KOPT-K1 (cell line): ENCODE data around the gene PLPP4.

Experiments used
- H3K27ac ChIP-seq: fragments of 200-600 bp; sonication (generic); 2 replicates; pipeline ENCODE4 v1.5.1; 2016; ENCODE audit warnings: antibody characterized with exemption, mild to moderate bottlenecking, low read depth, low read length; ENCODE audit not compliant: poor library complexity, severe bottlenecking
- H3K36me3 ChIP-seq: fragments of 200-600 bp; sonication (generic); 2 replicates; pipeline ENCODE4 v1.5.1; 2017; ENCODE audit warnings: antibody characterized with exemption, mild to moderate bottlenecking, low read length, moderate library complexity; ENCODE audit not compliant: insufficient read depth
- H3K9me3 ChIP-seq: fragments of 200-600 bp; sonication (generic); 2 replicates; pipeline ENCODE4 v1.5.1; 2017; ENCODE audit warnings: antibody characterized with exemption, low read length, mild to moderate bottlenecking; ENCODE audit not compliant: insufficient read depth, poor library complexity, severe bottlenecking

Gene PLPP4

GRCh38 chr10:120578890-120579289, 121.9 kb downstream of the PLPP4 start:
- Histone ChIP-seq H3K9me3 (no peaks in the 10 kb centered on the region), H3K36me3 (no peaks in the 10 kb centered on the region), H3K27ac (no peak overlapping the region)

GRCh38 chr10:120580918-120581895, 124.2 kb downstream of the PLPP4 start:
- H3K9me3 ChIP-seq: no peaks in the 10 kb centered on the region
- no peaks in the 10 kb centered on the region for H3K36me3 ChIP-seq
- no peak overlapping the region for H3K27ac ChIP-seq

GRCh38 chr10:120582753-120583152, 125.7 kb downstream of the PLPP4 start:
- Histone ChIP-seq H3K27ac (no peak overlapping the region), H3K9me3 (no peaks in the 10 kb centered on the region), H3K36me3 (no peaks in the 10 kb centered on the region)

- H3K9me3 ChIP-seq: no peaks in the 10 kb centered on the region
- no peaks in the 10 kb centered on the region for H3K36me3 ChIP-seq
- no peak overlapping the region for H3K27ac ChIP-seq
These were observed 126.5 kb downstream of the PLPP4 start for GRCh38 chr10:120583424-120584108.

- H3K27ac ChIP-seq: no peak overlapping the region
- H3K36me3 ChIP-seq: no peaks in the 10 kb centered on the region
- H3K9me3 ChIP-seq: no peaks in the 10 kb centered on the region
These were observed 127.8 kb downstream of the PLPP4 start for GRCh38 chr10:120584786-120585185.

- no peak overlapping the region for H3K27ac ChIP-seq
These were observed 129.4 kb downstream of the PLPP4 start for GRCh38 chr10:120586471-120586872.

GRCh38 chr10:120587061-120587460, 130.0 kb downstream of the PLPP4 start:
- no peaks in the 10 kb centered on the region for H3K9me3 ChIP-seq

More at GRCh38 chr10:120586471-120586872, 129.4 kb downstream of the PLPP4 start:
- Histone ChIP-seq H3K9me3 (no peaks in the 10 kb centered on the region), H3K36me3 (no peaks in the 10 kb centered on the region)

GRCh38 chr10:120588311-120588710, 131.3 kb downstream of the PLPP4 start:
- Histone ChIP-seq H3K36me3 (no peaks in the 10 kb centered on the region), H3K27ac (no peak overlapping the region), H3K9me3 (no peaks in the 10 kb centered on the region)

More at GRCh38 chr10:120587061-120587460, 130.0 kb downstream of the PLPP4 start:
- no peaks in the 10 kb centered on the region for H3K36me3 ChIP-seq
- H3K27ac ChIP-seq: no peak overlapping the region

- Histone ChIP-seq H3K9me3 (no peaks in the 10 kb centered on the region), H3K27ac (no peak overlapping the region), H3K36me3 (no peaks in the 10 kb centered on the region)
These were observed 136.7 kb downstream of the PLPP4 start for GRCh38 chr10:120593693-120594092.

- H3K36me3 ChIP-seq: no peaks in the 10 kb centered on the region
- peaks cover 3% of the 10 kb centered on the region for H3K9me3 ChIP-seq
- H3K27ac ChIP-seq: no peak overlapping the region
These were observed 140.9 kb downstream of the PLPP4 start for GRCh38 chr10:120597902-120598301.

- Histone ChIP-seq H3K27ac (no peak overlapping the region), H3K36me3 (no peaks in the 10 kb centered on the region), H3K9me3 (peaks cover 8% of the 10 kb centered on the region)
These were observed 141.4 kb downstream of the PLPP4 start for GRCh38 chr10:120598386-120598785.

- H3K27ac ChIP-seq: no peak overlapping the region
- peaks cover 14% of the 10 kb centered on the region for H3K9me3 ChIP-seq
- H3K36me3 ChIP-seq: no peaks in the 10 kb centered on the region
These were observed 142.2 kb downstream of the PLPP4 start for GRCh38 chr10:120599200-120599724.

- no peaks in the 10 kb centered on the region for H3K36me3 ChIP-seq
- peaks cover 14% of the 10 kb centered on the region for H3K9me3 ChIP-seq
- no peak overlapping the region for H3K27ac ChIP-seq
These were observed 144.0 kb downstream of the PLPP4 start for GRCh38 chr10:120600871-120601649.

- H3K27ac ChIP-seq: no peak overlapping the region
- H3K36me3 ChIP-seq: no peaks in the 10 kb centered on the region
- H3K9me3 ChIP-seq: peaks cover 14% of the 10 kb centered on the region
These were observed 145.0 kb downstream of the PLPP4 start for GRCh38 chr10:120601999-120602398.
